IMR-90 (cell line): Measurements from ENCODE around the gene PXT1. TPM values are rescaled to one million over a fixed set of nuclear protein-coding genes. Genes with fewer than 3 reads are reported as not detected.

ENCODE experiments used
- ATAC-seq: fragments of 200-7000 bp; cut with Tn5 transposase; 2 replicates; pipeline ENCODE4 v1.9.1; 2020; ENCODE audit warnings: low read depth, mild to moderate bottlenecking, moderate library complexity
- BruUV-seq: library from RNA; stranded (reverse); fragments of 400-500 nt; replicated peaks from 2 replicates; lab custom pipeline; 2021; lab: Mats Ljungman, UMichigan
- CTCF ChIA-PET: fragments of 300-600 bp; formaldehyde crosslinking; extraction: SDS; loops from one replicate; lab custom pipeline; 2021; ENCODE audit warnings: antibody characterized with exemption; lab: Yijun Ruan, JAX
- POLR2A ChIA-PET: fragments of 300-600 bp; sonication (Branson Sonifier 250); formaldehyde crosslinking; loops from one replicate; lab custom pipeline; 2022; ENCODE audit warnings: antibody characterized with exemption; ENCODE audit not compliant: unreplicated experiment; lab: Charles Lee
- DNase-seq: peaks from one replicate; pipeline ENCODE4 v3.0.0; 2013
- H2AFZ ChIP-seq: replicated peaks from 2 replicates; pipeline ENCODE3; 2013; ENCODE audit warnings: low read length, mild to moderate bottlenecking; ENCODE audit not compliant: poor library complexity
- H2AK5ac ChIP-seq: 2 replicates; pipeline ENCODE4 v1.6.1; 2013; ENCODE audit warnings: low read depth, low read length, inconsistent platforms
- H2AK9ac ChIP-seq: replicated peaks from 2 replicates; pipeline ENCODE3; 2013; ENCODE audit warnings: mild to moderate bottlenecking, low read depth, low read length, moderate library complexity; ENCODE audit not compliant: poor library complexity
- H2BK120ac ChIP-seq: 2 replicates; pipeline ENCODE4 v1.6.1; 2013; ENCODE audit warnings: low read depth, low read length, inconsistent platforms
- H2BK15ac ChIP-seq: 3 replicates; pipeline ENCODE4 v1.6.1; 2013; ENCODE audit warnings: low read depth, low read length, inconsistent platforms
- H2BK20ac ChIP-seq: 2 replicates; pipeline ENCODE4 v1.6.1; 2013; ENCODE audit warnings: low read depth, mild to moderate bottlenecking, inconsistent platforms, low read length, moderate library complexity
- H2BK5ac ChIP-seq: 2 replicates; pipeline ENCODE4 v1.6.1; 2013; ENCODE audit warnings: mild to moderate bottlenecking, low read depth, low read length, inconsistent platforms; ENCODE audit not compliant: poor library complexity, severe bottlenecking
- H3K14ac ChIP-seq: replicated peaks from 2 replicates; pipeline ENCODE4 v1.6.1; 2013; ENCODE audit warnings: low read depth, low read length, inconsistent platforms
- H3K18ac ChIP-seq: 2 replicates; pipeline ENCODE4 v1.6.1; 2013; ENCODE audit warnings: low read depth, low read length, control low read depth
- H3K23ac ChIP-seq: 2 replicates; pipeline ENCODE4 v1.6.1; 2013; ENCODE audit warnings: low read depth, low read length, inconsistent platforms
- H3K27ac ChIP-seq: 2 replicates; pipeline ENCODE4 v1.5.1; 2013; ENCODE audit warnings: mild to moderate bottlenecking, control low read depth, low read length; ENCODE audit not compliant: insufficient read depth
- H3K27me3 ChIP-seq: 2 replicates; pipeline ENCODE4 v1.6.1; 2013; ENCODE audit warnings: low read length; ENCODE audit not compliant: control insufficient read depth, insufficient read depth
- H3K36me3 ChIP-seq: 2 replicates; pipeline ENCODE4 v1.6.1; 2013; ENCODE audit warnings: low read length, mixed read lengths; ENCODE audit not compliant: control insufficient read depth, insufficient read depth
- H3K4ac ChIP-seq: 2 replicates; pipeline ENCODE4 v1.6.1; 2013; ENCODE audit warnings: low read depth, low read length, inconsistent platforms
- H3K4me1 ChIP-seq: 2 replicates; pipeline ENCODE4 v1.6.1; 2013; ENCODE audit warnings: low read length, mixed read lengths; ENCODE audit not compliant: control insufficient read depth, insufficient read depth
- H3K4me2 ChIP-seq: 2 replicates; pipeline ENCODE4 v1.6.1; 2013; ENCODE audit warnings: low read depth, mild to moderate bottlenecking, control low read depth, low read length, moderate library complexity
- H3K4me3 ChIP-seq: 2 replicates; pipeline ENCODE4 v1.5.1; 2013; ENCODE audit warnings: low read depth, mild to moderate bottlenecking, control low read depth, low read length, moderate library complexity; ENCODE audit not compliant: insufficient read depth
- H3K56ac ChIP-seq: 2 replicates; pipeline ENCODE4 v1.6.1; 2013; ENCODE audit warnings: low read length, inconsistent platforms; ENCODE audit not compliant: insufficient read depth; ENCODE audit errors: extremely low read depth
- H3K79me1 ChIP-seq, 2 experiments: 2 replicates each; pipeline ENCODE4 v1.6.1; 2013; ENCODE audit warnings: low read length in 2 of 2, inconsistent platforms in 1 of 2, low read depth in 1 of 2
- H3K9ac ChIP-seq: 2 replicates; pipeline ENCODE4 v1.6.1; 2013; ENCODE audit warnings: low read depth, low read length, control low read depth
- H3K9me1 ChIP-seq: 2 replicates; pipeline ENCODE4 v1.6.1; 2013; ENCODE audit warnings: low read length, inconsistent platforms; ENCODE audit not compliant: insufficient read depth
- H3K9me3 ChIP-seq: 2 replicates; pipeline ENCODE4 v1.6.1; 2013; ENCODE audit warnings: low read length; ENCODE audit not compliant: control insufficient read depth, insufficient read depth
- H4K20me1 ChIP-seq: 2 replicates; pipeline ENCODE4 v1.6.1; 2013; ENCODE audit warnings: low read length, inconsistent platforms; ENCODE audit not compliant: insufficient read depth
- H4K5ac ChIP-seq: 2 replicates; pipeline ENCODE4 v1.6.1; 2013; ENCODE audit warnings: mild to moderate bottlenecking, low read depth, low read length, control low read depth
- H4K8ac ChIP-seq, 2 experiments: 2 replicates each; pipeline ENCODE4 v1.6.1; 2013; ENCODE audit warnings: low read depth in 2 of 2, low read length in 2 of 2, control low read depth in 1 of 2, inconsistent platforms in 1 of 2
- H4K91ac ChIP-seq: 2 replicates; pipeline ENCODE4 v1.6.1; 2013; ENCODE audit warnings: low read depth, low read length, inconsistent platforms; ENCODE audit not compliant: insufficient read depth
- BHLHE40 ChIP-seq: fragments of 150-350 bp; IDR thresholded peaks from 2 replicates; pipeline ENCODE4 v1.6.1; 2016; ENCODE audit warnings: mild to moderate bottlenecking, low read depth, low read length
- USF2 ChIP-seq: fragments of 150-350 bp; IDR thresholded peaks from 2 replicates; pipeline ENCODE4 v1.6.1; 2017; ENCODE audit warnings: mild to moderate bottlenecking, antibody characterized with exemption, low read length, low read depth
- WGBS, 2 experiments: methylation state at CpG; one replicate each; pipeline versions ENCODE4 v1.1.5 to v1.1.7; 2013; ENCODE audit warnings: missing lambda C conversion rate in 2 of 2; ENCODE audit not compliant: insufficient read length in 1 of 2; ENCODE audit errors: extremely low coverage in 2 of 2; 5-methylcytosine and 5-hydroxymethylcytosine counted together
- dilution Hi-C: fragments of 300-500 bp; cut with HindIII; formaldehyde crosslinking; loops from one replicate; pipeline ENCODE4 v1.14.3; 2018; ENCODE audit warnings: low sequenced_read_pairs; ENCODE audit not compliant: unreplicated experiment
- in situ Hi-C: fragments of 300-500 bp; cut with MboI; formaldehyde crosslinking; loops from 3 replicates; pipeline ENCODE4 v1.14.3; 2019; ENCODE audit warnings: low sequenced_read_pairs, inconsistent platforms, mixed read lengths
- intact Hi-C: fragments of 100-400 bp; cut with micrococcal nuclease; formaldehyde crosslinking; loops from 2 replicates; pipeline ENCODE4 v1.10.0; 2022
- polyA plus RNA-seq, 3 experiments: library from polyadenylated mRNA; depleted of rRNA; stranded (reverse); fragments of >200 nt; gene quantifications; 2 replicates each; pipeline ENCODE4 v1.2.3, GENCODE V29; 2012; ENCODE audit warnings: low replicate concordance in 1 of 3
- total RNA-seq: library from RNA; depleted of rRNA; stranded (reverse); fragments of >200 nt; gene quantifications from 2 replicates; pipeline ENCODE4 v1.2.3, GENCODE V29; 2012

Gene PXT1
- total and polyA plus RNA-seq, 2 of the 4 experiments (the other 2 are of a cell fraction): not detected

- Histone ChIP-seq H3K79me1 (no peaks in the 10 kb centered on the region), H3K4me1 (peaks cover 7% of the 10 kb centered on the region), H3K4me3 (no peak overlapping the region), H4K20me1 (no peaks in the 10 kb centered on the region), H3K14ac (no peak overlapping the region), H4K5ac (peak overlapping the region; percentile 70; the same call in 1 of the 2 replicates), H3K18ac (no peak overlapping the region), H3K27me3 (peaks cover 8% of the 10 kb centered on the region), H3K23ac (no peak overlapping the region), H3K9me3 (no peaks in the 10 kb centered on the region), H2BK15ac (no peak overlapping the region), H4K8ac (peak overlapping the region in 1 of 2 experiments; percentile 29; a peak in 1 of 4 replicates), H2BK120ac (no peak overlapping the region), H3K9me1 (no peaks in the 10 kb centered on the region), H3K36me3 (no peaks in the 10 kb centered on the region), H3K4ac (no peak overlapping the region), H2BK20ac (no peak overlapping the region), H2AFZ (no peak overlapping the region), H3K56ac (no peak overlapping the region), H2BK5ac (no peak overlapping the region), H3K4me2 (no peak overlapping the region), H2AK9ac (no peak overlapping the region), H4K91ac (no peak overlapping the region), H3K9ac (no peak overlapping the region), H2AK5ac (no peak overlapping the region), H3K27ac (no peak overlapping the region)
- ChIA-PET CTCF (interaction anchor here (1.4 to 1.8 kb wide), 2 partner anchors 17 to 56 kb away, joined by 6 to 8 read pairs; no protein-coding TSS in a partner anchor), POLR2A (interaction anchor here (0.6 kb wide), 1 partner anchor 221 kb away, joined by 5 read pairs; no protein-coding TSS in a partner anchor)
- peak; percentile 42 for DNase-seq
- dilution Hi-C loops (no loop called here), in situ Hi-C loops (loop anchor here (5.0 kb wide), 1 partner anchor 231 kb away; no protein-coding TSS in a partner anchor), intact Hi-C loops (no loop called here)
- BruUV-seq: no TSS peak
- ATAC-seq: no peak
- WGBS, 2 experiments: no CpG with 5 or more reads among the region's 4 CpGs
- TF ChIP-seq USF2 (peak; percentile 41; the same call in 1 of the 2 replicates), BHLHE40 (no peak)
These were observed 84.3 kb downstream of the PXT1 start for GRCh38 chr6:36358226-36358915.
